Ramos (cell line): ENCODE results near the gene RASAL1.
"Not testable (repeated sequence)": the region's sequence is repeated elsewhere in the genome, so short reads cannot be mapped to it uniquely, and the experiment has no call there.

Experiments used
- in situ Hi-C: fragments of 300-500 bp; cut with MboI; formaldehyde crosslinking; loops from one replicate; pipeline ENCODE4 v1.14.3; 2022; ENCODE audit warnings: low sequenced_read_pairs; ENCODE audit not compliant: unreplicated experiment

Gene RASAL1

GRCh38 chr12:113144806-113145205 is 9.2 kb upstream of the RASAL1 start:
- in situ Hi-C loops = no loop called here

GRCh38 chr12:113143959-113144358 is 8.4 kb upstream of the RASAL1 start:
- in situ Hi-C loops = no loop called here

- in situ Hi-C loops = no loop called here
These were observed 7.3 kb upstream of the RASAL1 start for GRCh38 chr12:113142886-113143332.

GRCh38 chr12:113142173-113142885 is 6.8 kb upstream of the RASAL1 start:
- in situ Hi-C loops = no loop called here

GRCh38 chr12:113141716-113142115 is 6.2 kb upstream of the RASAL1 start:
- in situ Hi-C loops = not testable (repeated sequence)

GRCh38 chr12:113140706-113141105 is 5.1 kb upstream of the RASAL1 start:
- in situ Hi-C loops = no loop called here

- in situ Hi-C loops = no loop called here
These were observed 3.3 kb upstream of the RASAL1 start for GRCh38 chr12:113138826-113139225.

GRCh38 chr12:113137861-113138783 is 2.6 kb upstream of the RASAL1 start:
- in situ Hi-C loops = no loop called here

- in situ Hi-C loops = no loop called here
These were observed 1.5 kb upstream of the RASAL1 start for GRCh38 chr12:113136990-113137511.

GRCh38 chr12:113136128-113136989 is 798 bp upstream of the RASAL1 start:
- in situ Hi-C loops = no loop called here

- in situ Hi-C loops = no loop called here
These were observed 1.0 kb downstream of the RASAL1 start for GRCh38 chr12:113134521-113134951.

- in situ Hi-C loops = no loop called here
These were observed 1.5 kb downstream of the RASAL1 start for GRCh38 chr12:113134071-113134470.

- in situ Hi-C loops = no loop called here
These were observed 1.9 kb downstream of the RASAL1 start for GRCh38 chr12:113133666-113134065.

GRCh38 chr12:113133036-113133435 is 2.5 kb downstream of the RASAL1 start:
- in situ Hi-C loops = no loop called here

GRCh38 chr12:113131556-113131955 is 4.0 kb downstream of the RASAL1 start:
- in situ Hi-C loops = no loop called here

- in situ Hi-C loops = no loop called here
These were observed 5.0 kb downstream of the RASAL1 start for GRCh38 chr12:113130457-113131135.

- in situ Hi-C loops = no loop called here
These were observed 5.7 kb downstream of the RASAL1 start for GRCh38 chr12:113129664-113130456.

- in situ Hi-C loops = no loop called here
These were observed 6.5 kb downstream of the RASAL1 start for GRCh38 chr12:113128802-113129663.
